NCI-H774 (cell line): ENCODE measurements around the gene LINC00237.

Experiments
- DNase-seq: peaks from one replicate; lab custom pipeline; 2025; lab: John Stamatoyannopoulos, UW

Gene LINC00237

GRCh38 chr20:21106171-21107017, at the start of gene LINC00237:
Gene LINC00237, minus strand, starts transcription at chr20:21106358.
- DNase-seq, result no peak

- no peak for DNase-seq
Measured at GRCh38 chr20:21155268-21155667, 49.1 kb upstream of the LINC00237 start.

GRCh38 chr20:21154692-21155091, 48.5 kb upstream of the LINC00237 start:
- DNase-seq, result no peak

- no peak for DNase-seq
Measured at GRCh38 chr20:21151791-21152190, 45.6 kb upstream of the LINC00237 start.

- DNase-seq, result no peak
Measured at GRCh38 chr20:21149344-21149743, 43.2 kb upstream of the LINC00237 start.

GRCh38 chr20:21147593-21147992, 41.4 kb upstream of the LINC00237 start:
- no peak for DNase-seq

- DNase-seq, result no peak
Measured at GRCh38 chr20:21146215-21146614, 40.1 kb upstream of the LINC00237 start.

- DNase-seq, result no peak
Measured at GRCh38 chr20:21145424-21145823, 39.3 kb upstream of the LINC00237 start.

- DNase-seq, result no peak
Measured at GRCh38 chr20:21143194-21143890, 37.2 kb upstream of the LINC00237 start.

- no peak for DNase-seq
Measured at GRCh38 chr20:21141825-21142224, 35.7 kb upstream of the LINC00237 start.

- no peak for DNase-seq
Measured at GRCh38 chr20:21139881-21140566, 33.9 kb upstream of the LINC00237 start.

- DNase-seq, result peak; percentile 52
Measured at GRCh38 chr20:21137078-21137477, 30.9 kb upstream of the LINC00237 start.

GRCh38 chr20:21136015-21136732, 30.0 kb upstream of the LINC00237 start:
- no peak for DNase-seq

- peak; percentile 5 for DNase-seq
Measured at GRCh38 chr20:21134883-21135493, 28.8 kb upstream of the LINC00237 start.

GRCh38 chr20:21133917-21134622, 27.9 kb upstream of the LINC00237 start:
- DNase-seq, result no peak

GRCh38 chr20:21133404-21133803, 27.2 kb upstream of the LINC00237 start:
- DNase-seq, result no peak

- DNase-seq, result no peak
Measured at GRCh38 chr20:21129861-21130260, 23.7 kb upstream of the LINC00237 start.

- DNase-seq, result no peak
Measured at GRCh38 chr20:21127201-21127981, 21.2 kb upstream of the LINC00237 start.

- no peak for DNase-seq
Measured at GRCh38 chr20:21126581-21126870, 20.4 kb upstream of the LINC00237 start.

- DNase-seq, result peak; percentile 87
Measured at GRCh38 chr20:21125849-21126580, 19.9 kb upstream of the LINC00237 start, which contains the start of gene KIZ. Gene KIZ, plus strand, starts transcription at chr20:21126082. Its CDS starts 34 bp downstream, at chr20:21126116.
